Ovary (tissue), 9 donors: Measurements from ENCODE around the gene TRMT44. TPM values are rescaled to one million over a fixed set of nuclear protein-coding genes. Genes with fewer than 3 reads are reported as not detected.
"Not testable (repeated sequence)": the region's sequence is repeated elsewhere in the genome, so short reads cannot be mapped to it uniquely, and the experiment has no call there.

Experiments used
- DNase-seq, 5 donors: peaks; one replicate each; pipeline ENCODE4 v3.0.0-alpha.2; 2019 to 2020
- H3K27ac ChIP-seq, 2 donors: fragments of 200-600 bp; one replicate each; pipeline versions ENCODE4 v1.5.1 to v1.8.0; 2019 to 2022
- H3K27me3 ChIP-seq: fragments of 200-600 bp; one replicate; pipeline ENCODE4 v1.8.0; 2022
- H3K36me3 ChIP-seq: fragments of 200-600 bp; sonication (generic); one replicate; pipeline ENCODE4 v1.5.1; 2019
- H3K4me1 ChIP-seq: one replicate; pipeline ENCODE4 v1.8.1; 2013; ENCODE audit warnings: mild to moderate bottlenecking, moderate library complexity; ENCODE audit not compliant: insufficient read depth
- H3K4me3 ChIP-seq: fragments of 200-600 bp; sonication (generic); one replicate; pipeline ENCODE4 v1.5.1; 2017
- H3K9me3 ChIP-seq, 2 donors: fragments of 200-600 bp in 1 of 2; sonication (generic) in 1 of 2; one replicate each; pipeline versions ENCODE4 v1.5.1 to v1.8.1; 2013 to 2019; ENCODE audit warnings: mild to moderate bottlenecking in 1 of 2, moderate library complexity in 1 of 2
- EP300 ChIP-seq: sonication (generic); formaldehyde crosslinking; IDR thresholded peaks from one replicate; pipeline ENCODE4 v1.6.1; 2017; ENCODE audit warnings: antibody characterized with exemption
- POLR2A ChIP-seq: fragments of 450-650 bp; IDR thresholded peaks from one replicate; pipeline ENCODE4 v1.6.1; 2017; ENCODE audit warnings: antibody characterized with exemption, mild to moderate bottlenecking, moderate library complexity
- WGBS, 3 donors: extraction: QIAGEN DNeasy Blood & Tissue Kit in 1 of 3; methylation state at CpG; one replicate each; pipeline versions ENCODE4 v1.1.5 to v1.1.7; 2013 to 2017; 5-methylcytosine and 5-hydroxymethylcytosine counted together
- intact Hi-C, 4 donors: fragments of 100-400 bp; cut with DNase I; formaldehyde crosslinking; loops; one replicate each; pipeline versions ENCODE4 v1.11.0 to v1.15.1; 2022 to 2023
- polyA plus RNA-seq, 2 donors: library from polyadenylated mRNA; stranded (reverse); fragments of 200-250 nt in 1 of 2; fragments of 350-450 nt in 1 of 2; fragmentation: Illumina TruSeq in 1 of 2; extraction: RNeasy Lipid Tissue Mini Kit (QIAGEN cat#74804) in 1 of 2; gene quantifications; one replicate each; pipeline ENCODE4 v1.2.3, GENCODE V29; 2013 to 2014
- total RNA-seq, 7 donors: library from RNA; depleted of rRNA in 2 of 7; stranded (reverse); fragments of >200 nt in 2 of 7; fragmentation: NEBNext Ultra II Directional in 3 of 7; extraction: Animal tissue kit (Norgen Biotek cat#: 25700) in 3 of 7; gene quantifications; one replicate each; pipeline versions ENCODE4 v1.1.0 to v1.2.4, GENCODE V29; 2016 to 2023
- TF ChIP-seq, protein P1 (sequence below), 3 donors: fragments of 450-650 bp in 2 of 3; fragments of 200-600 bp in 1 of 3; IDR thresholded peaks; one replicate each; pipeline versions ENCODE4 v1.5.1 to v1.8.0; 2016 to 2022; ENCODE audit warnings: antibody characterized with exemption in 3 of 3, mild to moderate bottlenecking in 1 of 3
- donor health status: DM: no; HTN: no; CAD: no; lungs with moderate emphysema.
- donor health status: DM: no; HTN: no; CAD: no.
- donor health status: Bipolar disorder and iron deficiency.
- donor health status: DM: yes; HTN: yes; CAD: no.
- donor health status: DM: no; HTN: no; CAD: no.
- donor health status: DM: yes; HTN: yes; CAD: no.

TRMT44 gene
- total and polyA plus RNA-seq, 9 donors = 14.6 to 54.8 (median 32.8) TPM

- Histone ChIP-seq H3K4me1 (peaks cover 27% of the 10 kb centered on the region), H3K27me3 (no peaks in the 10 kb centered on the region), H3K36me3 (no peaks in the 10 kb centered on the region), H3K27ac (no peak overlapping the region), H3K9me3 (no peaks in the 10 kb centered on the region), H3K4me3 (no peak overlapping the region)
- intact Hi-C loops = no loop called here
- 90 to 93% (median 91%) methylated on average over 12 of the region's 12 CpGs for WGBS, 3 donors
- TF ChIP-seq EP300 = no peak
- TF ChIP-seq, protein P1, sequence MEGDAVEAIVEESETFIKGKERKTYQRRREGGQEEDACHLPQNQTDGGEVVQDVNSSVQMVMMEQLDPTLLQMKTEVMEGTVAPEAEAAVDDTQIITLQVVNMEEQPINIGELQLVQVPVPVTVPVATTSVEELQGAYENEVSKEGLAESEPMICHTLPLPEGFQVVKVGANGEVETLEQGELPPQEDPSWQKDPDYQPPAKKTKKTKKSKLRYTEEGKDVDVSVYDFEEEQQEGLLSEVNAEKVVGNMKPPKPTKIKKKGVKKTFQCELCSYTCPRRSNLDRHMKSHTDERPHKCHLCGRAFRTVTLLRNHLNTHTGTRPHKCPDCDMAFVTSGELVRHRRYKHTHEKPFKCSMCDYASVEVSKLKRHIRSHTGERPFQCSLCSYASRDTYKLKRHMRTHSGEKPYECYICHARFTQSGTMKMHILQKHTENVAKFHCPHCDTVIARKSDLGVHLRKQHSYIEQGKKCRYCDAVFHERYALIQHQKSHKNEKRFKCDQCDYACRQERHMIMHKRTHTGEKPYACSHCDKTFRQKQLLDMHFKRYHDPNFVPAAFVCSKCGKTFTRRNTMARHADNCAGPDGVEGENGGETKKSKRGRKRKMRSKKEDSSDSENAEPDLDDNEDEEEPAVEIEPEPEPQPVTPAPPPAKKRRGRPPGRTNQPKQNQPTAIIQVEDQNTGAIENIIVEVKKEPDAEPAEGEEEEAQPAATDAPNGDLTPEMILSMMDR (IDR thresholded peaks at IDR 0.05) = no peak
- TF ChIP-seq POLR2A = no peak
- DNase-seq = peak in 1 of 5 donors; percentile 30
Measured at GRCh38 chr4:8510191-8510590, 69.6 kb downstream of the TRMT44 start.

GRCh38 chr4:8510611-8511285, 70.2 kb downstream of the TRMT44 start:
- Histone ChIP-seq H3K9me3 (no peaks in the 10 kb centered on the region), H3K36me3 (no peaks in the 10 kb centered on the region), H3K4me3 (no peak overlapping the region), H3K4me1 (peaks cover 22% of the 10 kb centered on the region), H3K27me3 (no peaks in the 10 kb centered on the region), H3K27ac (no peak overlapping the region)
- intact Hi-C loops = no loop called here
- 75 to 85% (median 83%) methylated on average over 15 of the region's 15 CpGs for whole genome bisulfite sequencing, 3 donors
- DNase-seq = peak in 1 of 5 donors; percentile 31
- no peak for TF ChIP-seq POLR2A
- no peak for TF ChIP-seq EP300
- TF ChIP-seq, protein P1 (IDR thresholded peaks at IDR 0.05) = no peak

GRCh38 chr4:8512510-8512909, 71.9 kb downstream of the TRMT44 start:
- Histone ChIP-seq H3K36me3 (no peaks in the 10 kb centered on the region), H3K27ac (no peak overlapping the region), H3K9me3 (no peaks in the 10 kb centered on the region), H3K4me1 (peaks cover 15% of the 10 kb centered on the region), H3K27me3 (no peaks in the 10 kb centered on the region), H3K4me3 (no peak overlapping the region)
- 95 to 97% (median 96%) methylated on average over 11 of the region's 11 CpGs for WGBS, 3 donors
- no peak for DNase-seq
- intact Hi-C loops = no loop called here
- TF ChIP-seq POLR2A = no peak
- no peak for TF ChIP-seq EP300
- TF ChIP-seq, protein P1 (IDR thresholded peaks at IDR 0.05) = no peak

GRCh38 chr4:8513080-8513479, 72.5 kb downstream of the TRMT44 start:
- DNase-seq, H3K9me3 ChIP-seq, H3K36me3 ChIP-seq, H3K27ac ChIP-seq, intact Hi-C loops, H3K27me3 ChIP-seq, H3K4me3 ChIP-seq: not testable (repeated sequence)
- peaks cover 14% of the 10 kb centered on the region for H3K4me1 ChIP-seq
- WGBS, 3 donors = 66 to 82% (median 72%) methylated on average over 4 of the region's 4 CpGs

- H3K27ac ChIP-seq = no peak overlapping the region
- intact Hi-C loops = no loop called here
- H3K4me1 ChIP-seq = peaks cover 10% of the 10 kb centered on the region
- WGBS, 3 donors = 92 to 93% (median 92%) methylated on average over 8 of the region's 8 CpGs
- no peaks in the 10 kb centered on the region for H3K9me3 ChIP-seq
- H3K36me3 ChIP-seq = no peaks in the 10 kb centered on the region
- TF ChIP-seq EP300 (no peak), POLR2A (no peak)
- TF ChIP-seq, protein P1 (IDR thresholded peaks at IDR 0.05) = no peak
- no peaks in the 10 kb centered on the region for H3K27me3 ChIP-seq
- H3K4me3 ChIP-seq = no peak overlapping the region
- peak in 1 of 5 donors; percentile 17 for DNase-seq
Measured at GRCh38 chr4:8513931-8514330, 73.4 kb downstream of the TRMT44 start.
